PC-3 (cell line): ENCODE data around the gene SVIL. TPM values are rescaled to one million over a fixed set of nuclear protein-coding genes. Genes with fewer than 3 reads are reported as not detected.
A peak's percentile ranks its signal among the peaks of the same experiment; 100 is the strongest.

Experiments
- ATAC-seq: fragments of 200-7000 bp; cut with Tn5 transposase; 2 replicates; pipeline ENCODE4 v1.9.1; 2020; ENCODE audit warnings: mild to moderate bottlenecking, moderate library complexity
- BruUV-seq: library from RNA; stranded (reverse); fragments of 400-500 nt; replicated peaks from 2 replicates; lab custom pipeline; 2021; lab: Mats Ljungman, UMichigan
- CTCF ChIA-PET: fragments of 300-600 bp; sonication (Branson Sonifier 250); formaldehyde crosslinking; loops from one replicate; lab custom pipeline; 2022; ENCODE audit warnings: antibody characterized with exemption; lab: Charles Lee
- POLR2A ChIA-PET: fragments of 300-600 bp; sonication (Branson Sonifier 250); formaldehyde crosslinking; loops from one replicate; lab custom pipeline; 2022; ENCODE audit warnings: antibody characterized with exemption; ENCODE audit not compliant: unreplicated experiment; lab: Charles Lee
- DNase-seq: peaks from one replicate; pipeline ENCODE4 v3.0.0-alpha.2; 2015
- H2AFZ ChIP-seq: fragments of 300-600 bp; sonication (generic); 2 replicates; pipeline ENCODE4 v1.6.0; 2016; ENCODE audit warnings: antibody characterized with exemption, low read length
- H3F3A ChIP-seq: fragments of 300-600 bp; sonication (generic); one replicate; pipeline ENCODE4 v1.6.0; 2017; ENCODE audit warnings: antibody characterized with exemption, low read length, control low read depth, mild to moderate bottlenecking; ENCODE audit not compliant: unreplicated experiment
- H3K27ac ChIP-seq: fragments of 300-600 bp; sonication (generic); 2 replicates; pipeline ENCODE4 v1.5.1; 2016; ENCODE audit warnings: mild to moderate bottlenecking, low read length
- H3K27me3 ChIP-seq: fragments of 300-600 bp; sonication (generic); 2 replicates; pipeline ENCODE4 v1.6.1; 2016; ENCODE audit warnings: low read length, mixed read lengths
- H3K36me3 ChIP-seq: fragments of 300-600 bp; sonication (generic); 2 replicates; pipeline ENCODE4 v1.6.1; 2016; ENCODE audit warnings: low read depth, mixed run types, low read length, mixed read lengths
- H3K4me1 ChIP-seq: fragments of 300-600 bp; sonication (generic); 2 replicates; pipeline ENCODE4 v1.5.1; 2016; ENCODE audit warnings: low read length; ENCODE audit not compliant: insufficient read depth
- H3K4me2 ChIP-seq: fragments of 300-600 bp; sonication (generic); 2 replicates; pipeline ENCODE4 v1.6.0; 2016; ENCODE audit warnings: low read length
- H3K4me3 ChIP-seq: fragments of 300-600 bp; sonication (generic); 2 replicates; pipeline ENCODE4 v1.5.1; 2016; ENCODE audit warnings: mild to moderate bottlenecking, low read length, mixed read lengths
- H3K79me2 ChIP-seq: fragments of 300-600 bp; sonication (generic); 2 replicates; pipeline ENCODE4 v1.6.1; 2017; ENCODE audit warnings: low read length, mixed read lengths
- H3K9ac ChIP-seq: fragments of 300-600 bp; sonication (generic); 2 replicates; pipeline ENCODE4 v1.6.0; 2016; ENCODE audit warnings: mild to moderate bottlenecking, low read length
- H3K9me2 ChIP-seq: fragments of 300-600 bp; sonication (generic); replicated peaks from 2 replicates; pipeline ENCODE4 v1.6.1; 2016; ENCODE audit warnings: mixed run types, low read length, mixed read lengths
- H3K9me3 ChIP-seq: fragments of 300-600 bp; sonication (generic); 2 replicates; pipeline ENCODE4 v1.6.1; 2016; ENCODE audit warnings: low read length, mixed read lengths
- H4K20me1 ChIP-seq: fragments of 300-600 bp; sonication (generic); 2 replicates; pipeline ENCODE4 v1.6.1; 2016; ENCODE audit warnings: low read length, mixed read lengths
- EZH2 ChIP-seq: fragments of 300-600 bp; sonication (generic); IDR thresholded peaks from one replicate; pipeline ENCODE4 v1.6.1; 2017; ENCODE audit warnings: antibody characterized with exemption, mild to moderate bottlenecking, low read length; ENCODE audit not compliant: unreplicated experiment
- EZH2phosphoT487 ChIP-seq: fragments of 300-600 bp; sonication (generic); IDR thresholded peaks from 2 replicates; pipeline ENCODE4 v1.6.1; 2018; ENCODE audit warnings: mild to moderate bottlenecking, antibody characterized with exemption, low read length, borderline replicate concordance
- intact Hi-C: fragments of 100-400 bp; cut with micrococcal nuclease; formaldehyde crosslinking; loops from 2 replicates; pipeline ENCODE4 v1.9.0; 2023
- total RNA-seq: library from RNA; depleted of rRNA; stranded (reverse); fragments of >200 nt; gene quantifications from 2 replicates; pipeline ENCODE4 v1.2.3, GENCODE V29; 2014
- TF ChIP-seq, protein P1 (sequence below): fragments of 300-600 bp; sonication (generic); conservative IDR thresholded peaks from 2 replicates; pipeline ENCODE4 v1.5.1; 2017; ENCODE audit warnings: antibody characterized with exemption, low read depth, mild to moderate bottlenecking, low read length

SVIL gene
- total RNA-seq, 1 experiment from 2014 or later = 19.2 TPM

DNA sequence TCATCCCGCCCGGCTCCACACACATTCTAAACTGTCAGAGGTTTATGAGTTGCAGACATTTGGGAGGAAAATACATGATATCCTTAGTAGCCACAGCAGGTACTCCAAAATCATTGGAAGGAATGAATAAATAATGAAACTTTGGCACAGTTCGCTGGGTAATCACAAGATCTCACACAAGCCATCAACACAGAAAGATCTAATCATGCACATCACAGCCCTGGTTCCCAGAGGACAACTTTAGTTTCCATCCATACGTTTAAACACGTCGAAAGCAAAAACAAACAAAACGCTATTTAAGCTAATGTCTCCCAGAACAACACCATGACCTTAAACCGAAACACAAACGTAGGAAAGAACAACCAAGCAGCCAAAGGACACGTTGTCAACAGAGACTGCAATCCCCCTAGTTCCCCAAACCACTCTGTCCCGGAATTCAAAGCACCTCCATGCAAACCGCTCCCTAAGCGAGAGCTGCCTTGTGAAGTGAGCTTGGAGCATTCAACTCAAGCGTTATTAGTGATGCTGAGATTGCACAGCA, 12.3 kb downstream of the SVIL start:
- intact Hi-C loops = no loop called here
- ATAC-seq = no peak

DNA sequence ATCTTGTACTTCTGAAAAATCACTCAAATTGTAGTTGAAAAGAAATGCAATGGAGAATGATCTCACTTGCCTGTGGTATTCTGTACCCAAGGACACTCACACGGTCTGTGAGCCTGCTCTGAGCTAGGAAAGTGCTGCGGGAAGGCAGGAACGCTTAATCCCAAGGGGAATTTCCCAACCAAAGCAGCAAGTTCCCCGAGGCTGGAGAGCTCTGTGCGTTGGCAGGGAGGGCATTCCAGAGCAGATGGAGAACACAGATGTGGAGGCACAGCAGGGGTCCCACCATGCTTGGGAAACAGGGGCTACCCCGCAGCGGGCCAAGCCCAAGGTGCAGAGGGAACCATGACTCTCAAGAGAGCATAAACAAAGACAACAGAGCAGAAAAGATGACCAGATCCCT, 13.6 kb downstream of the SVIL start:
- POLR2A ChIA-PET = no interaction called here
- no TSS peak for BruUV-seq
- DNase-seq = no peak

More for the DNA sequence above, 12.3 kb downstream of the SVIL start:
- no TSS peak for BruUV-seq
- Histone ChIP-seq H2AFZ (no peak overlapping the region), H3K4me1 (peaks cover 26% of the 10 kb centered on the region), H3F3A (no peaks in the 10 kb centered on the region), H3K9me2 (no peaks in the 10 kb centered on the region), H3K4me2 (no peak overlapping the region), H3K27ac (no peak overlapping the region), H3K27me3 (no peaks in the 10 kb centered on the region), H3K9me3 (no peaks in the 10 kb centered on the region), H3K9ac (no peak overlapping the region), H3K79me2 (peaks cover 57% of the 10 kb centered on the region), H3K36me3 (no peaks in the 10 kb centered on the region), H4K20me1 (no peaks in the 10 kb centered on the region), H3K4me3 (no peak overlapping the region)
- POLR2A ChIA-PET = interaction anchor here (0.6 kb wide), 1 partner anchor 138 kb away, joined by 3 read pairs; no protein-coding TSS in a partner anchor
- CTCF ChIA-PET = no interaction called here
- DNase-seq = no peak
- TF ChIP-seq EZH2 (no peak), EZH2phosphoT487 (no peak)
- TF ChIP-seq, protein P1, sequence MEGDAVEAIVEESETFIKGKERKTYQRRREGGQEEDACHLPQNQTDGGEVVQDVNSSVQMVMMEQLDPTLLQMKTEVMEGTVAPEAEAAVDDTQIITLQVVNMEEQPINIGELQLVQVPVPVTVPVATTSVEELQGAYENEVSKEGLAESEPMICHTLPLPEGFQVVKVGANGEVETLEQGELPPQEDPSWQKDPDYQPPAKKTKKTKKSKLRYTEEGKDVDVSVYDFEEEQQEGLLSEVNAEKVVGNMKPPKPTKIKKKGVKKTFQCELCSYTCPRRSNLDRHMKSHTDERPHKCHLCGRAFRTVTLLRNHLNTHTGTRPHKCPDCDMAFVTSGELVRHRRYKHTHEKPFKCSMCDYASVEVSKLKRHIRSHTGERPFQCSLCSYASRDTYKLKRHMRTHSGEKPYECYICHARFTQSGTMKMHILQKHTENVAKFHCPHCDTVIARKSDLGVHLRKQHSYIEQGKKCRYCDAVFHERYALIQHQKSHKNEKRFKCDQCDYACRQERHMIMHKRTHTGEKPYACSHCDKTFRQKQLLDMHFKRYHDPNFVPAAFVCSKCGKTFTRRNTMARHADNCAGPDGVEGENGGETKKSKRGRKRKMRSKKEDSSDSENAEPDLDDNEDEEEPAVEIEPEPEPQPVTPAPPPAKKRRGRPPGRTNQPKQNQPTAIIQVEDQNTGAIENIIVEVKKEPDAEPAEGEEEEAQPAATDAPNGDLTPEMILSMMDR = no peak

DNA sequence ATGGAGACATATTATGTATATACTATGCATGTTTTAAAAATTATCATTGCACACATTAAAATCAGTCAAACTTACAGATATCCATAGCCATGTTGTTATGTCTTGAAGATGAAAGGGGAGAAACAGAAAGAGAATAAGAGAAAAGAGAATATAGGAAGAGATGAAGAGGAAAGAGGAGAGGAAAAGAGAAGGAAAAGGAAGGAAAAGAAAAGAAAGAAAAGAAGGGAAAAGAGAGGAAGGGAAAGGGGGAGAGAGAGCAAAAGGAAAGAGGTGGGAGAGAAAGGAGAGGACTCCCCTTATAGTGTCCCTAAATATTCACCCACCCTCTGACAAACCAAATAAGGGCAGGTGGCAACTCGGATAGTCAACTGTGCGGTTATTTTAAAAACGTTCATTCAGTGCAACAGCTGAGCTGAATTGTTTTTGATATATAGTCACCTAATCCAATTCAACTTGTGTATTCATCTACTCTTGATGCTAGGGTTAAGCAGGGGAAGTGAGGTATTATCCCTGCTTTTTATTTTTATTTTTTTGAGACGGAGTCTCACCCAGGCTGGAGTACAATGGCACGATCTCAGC, 14.6 kb downstream of the SVIL start:
- POLR2A ChIA-PET = no interaction called here
- H3K36me3 ChIP-seq = no peaks in the 10 kb centered on the region
- H3K79me2 ChIP-seq = peaks cover 56% of the 10 kb centered on the region
- TF ChIP-seq EZH2 = no peak
- TF ChIP-seq, protein P1 = no peak
- TF ChIP-seq EZH2phosphoT487 = no peak
- intact Hi-C loops = no loop called here
- H3K9me3 ChIP-seq = no peaks in the 10 kb centered on the region
- no peak overlapping the region for H3K4me2 ChIP-seq
- no peaks in the 10 kb centered on the region for H4K20me1 ChIP-seq
- CTCF ChIA-PET = no interaction called here
- H3K9ac ChIP-seq = no peak overlapping the region
- H3F3A ChIP-seq = no peaks in the 10 kb centered on the region
- H3K27me3 ChIP-seq = no peaks in the 10 kb centered on the region
- H3K9me2 ChIP-seq = no peaks in the 10 kb centered on the region
- H3K4me3 ChIP-seq = no peak overlapping the region
- DNase-seq (no peak), ATAC-seq (no peak)
- H3K4me1 ChIP-seq = peaks cover 22% of the 10 kb centered on the region
- H2AFZ ChIP-seq = no peak overlapping the region
- H3K27ac ChIP-seq = peak overlapping the region; percentile 66; the same call in 1 of the 2 replicates
- BruUV-seq = no TSS peak

More for the DNA sequence above, 13.6 kb downstream of the SVIL start:
- Histone ChIP-seq H3K9ac (no peak overlapping the region), H3K27ac (no peak overlapping the region), H3F3A (no peaks in the 10 kb centered on the region), H4K20me1 (no peaks in the 10 kb centered on the region), H3K9me2 (no peaks in the 10 kb centered on the region), H3K4me1 (peaks cover 22% of the 10 kb centered on the region), H3K9me3 (no peaks in the 10 kb centered on the region), H3K36me3 (no peaks in the 10 kb centered on the region), H3K79me2 (peaks cover 60% of the 10 kb centered on the region), H3K4me3 (no peak overlapping the region), H2AFZ (no peak overlapping the region), H3K27me3 (no peaks in the 10 kb centered on the region), H3K4me2 (no peak overlapping the region)
- no peak for ATAC-seq
- TF ChIP-seq EZH2 = no peak
- TF ChIP-seq, protein P1 = no peak
- CTCF ChIA-PET = no interaction called here
- intact Hi-C loops = no loop called here
